Fibroblast of skin of left biceps (primary cell): ENCODE results near the gene FRMD6.

Experiments used
- DNase-seq, 2 experiments: peaks; one replicate each; pipeline ENCODE4 v3.0.0-alpha.2; 2013; ENCODE audit warnings: low read depth in 2 of 2

FRMD6 gene

GRCh38 chr14:51666070-51666469 lies 14.4 kb downstream of the FRMD6 start:
- no peak for DNase-seq

GRCh38 chr14:51666826-51667225 lies 15.1 kb downstream of the FRMD6 start:
- DNase-seq = no peak

GRCh38 chr14:51668870-51669269 lies 17.2 kb downstream of the FRMD6 start:
- no peak for DNase-seq

- DNase-seq = peak; percentile 29 to 34
These were observed 22.7 kb downstream of the FRMD6 start for GRCh38 chr14:51674294-51675002.

GRCh38 chr14:51676549-51676948 lies 24.8 kb downstream of the FRMD6 start:
- no peak for DNase-seq

GRCh38 chr14:51677266-51677665 lies 25.6 kb downstream of the FRMD6 start:
- DNase-seq = peak; percentile 64

- DNase-seq = no peak
These were observed 26.0 kb downstream of the FRMD6 start for GRCh38 chr14:51677738-51678137.

GRCh38 chr14:51680031-51680430 lies 28.3 kb downstream of the FRMD6 start:
- DNase-seq = no peak

- DNase-seq = no peak
These were observed 29.7 kb downstream of the FRMD6 start for GRCh38 chr14:51681411-51681810.

GRCh38 chr14:51682411-51682810 lies 30.7 kb downstream of the FRMD6 start:
- peak; percentile 34 to 37 for DNase-seq

- DNase-seq = no peak
These were observed 33.0 kb downstream of the FRMD6 start for GRCh38 chr14:51684760-51685159.

- DNase-seq = no peak
These were observed 39.5 kb downstream of the FRMD6 start for GRCh38 chr14:51691176-51691575.

- no peak for DNase-seq
These were observed 40.9 kb downstream of the FRMD6 start for GRCh38 chr14:51692646-51693045.

GRCh38 chr14:51697848-51698247 lies 46.1 kb downstream of the FRMD6 start:
- DNase-seq = no peak

GRCh38 chr14:51701951-51702350 lies 50.2 kb downstream of the FRMD6 start:
- no peak for DNase-seq

GRCh38 chr14:51703787-51704186 lies 52.1 kb downstream of the FRMD6 start:
- no peak for DNase-seq

GRCh38 chr14:51704545-51704944 lies 52.8 kb downstream of the FRMD6 start:
- no peak for DNase-seq

GRCh38 chr14:51707327-51707726 lies 55.6 kb downstream of the FRMD6 start:
- no peak for DNase-seq

GRCh38 chr14:51711505-51711904 lies 59.8 kb downstream of the FRMD6 start:
- no peak for DNase-seq

- no peak for DNase-seq
These were observed 63.5 kb downstream of the FRMD6 start for GRCh38 chr14:51715250-51715649.

GRCh38 chr14:51715742-51716141 lies 64.0 kb downstream of the FRMD6 start:
- no peak for DNase-seq

GRCh38 chr14:51716610-51717009 lies 64.9 kb downstream of the FRMD6 start:
- no peak for DNase-seq

- DNase-seq = no peak
These were observed 66.1 kb downstream of the FRMD6 start for GRCh38 chr14:51717766-51718165.

GRCh38 chr14:51719955-51720354 lies 68.2 kb downstream of the FRMD6 start:
- DNase-seq = no peak
